Erythroblast (primary cell): Measurements from ENCODE around the gene PCDH1.

Experiments
- GATA1 ChIP-seq: IDR thresholded peaks from 2 replicates; pipeline ENCODE4 v1.6.1; 2011; ENCODE audit warnings: low read depth, mild to moderate bottlenecking, control low read depth, low read length, moderate library complexity
- POLR2A ChIP-seq: IDR thresholded peaks from 2 replicates; pipeline ENCODE4 v1.6.1; 2011; ENCODE audit warnings: mild to moderate bottlenecking, low read length

- TF ChIP-seq POLR2A (no peak), GATA1 (no peak)
Observed at GRCh38 chr5:141848744-141849414, 29.3 kb downstream of the PCDH1 start.
